Suppressor macrophage treated with lipopolysaccharide for 1 hour (primary cell): Measurements from ENCODE around the gene DNAAF8.
A peak's percentile ranks its signal among the peaks of the same experiment; 100 is the strongest.

Experiments used
- DNase-seq, 3 donors: peaks; one replicate each; pipeline ENCODE4 v3.0.0-alpha.2; 2020 to 2022

The DNAAF8 gene

GRCh38 chr16:4753227-4753626 is 18.9 kb downstream of the DNAAF8 start:
- no peak for DNase-seq

DNA sequence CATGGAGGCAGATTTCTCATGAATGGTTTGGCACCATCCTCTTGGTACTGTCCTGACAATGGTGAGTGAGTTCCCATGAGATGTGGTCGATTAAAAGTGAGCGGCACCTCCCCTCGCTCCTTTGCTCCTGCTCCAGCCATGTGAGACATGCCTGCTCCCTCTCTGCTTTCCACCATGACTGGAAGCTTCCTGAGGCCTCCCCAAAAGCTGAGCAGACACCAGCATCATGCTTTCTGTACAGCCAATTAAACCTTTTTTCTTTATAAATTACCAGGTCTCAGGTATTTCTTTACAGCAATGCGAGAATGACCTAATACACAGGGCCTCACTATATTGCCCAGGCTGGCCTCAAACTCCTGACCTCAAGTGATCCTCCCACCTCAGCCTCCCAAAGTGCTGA is 20.5 kb downstream of the DNAAF8 start:
- no peak for DNase-seq

DNA sequence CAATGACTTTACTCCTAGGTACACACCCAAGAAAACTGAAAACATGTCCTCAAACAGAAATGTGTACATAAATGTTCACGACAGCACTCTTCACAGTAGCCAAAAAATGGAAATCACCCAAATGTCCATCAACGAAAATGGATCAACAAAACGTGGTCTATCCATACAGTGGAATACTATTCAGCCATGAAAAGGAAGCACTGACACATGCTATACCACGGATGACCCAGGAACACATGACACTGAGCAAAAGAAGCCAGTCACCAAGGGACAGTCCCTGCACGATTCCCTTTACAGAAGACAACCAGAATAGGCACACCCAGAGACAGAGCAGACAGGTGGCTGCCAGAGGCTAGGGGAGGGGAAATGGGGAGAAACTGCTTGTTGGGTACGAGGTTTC is 21.4 kb downstream of the DNAAF8 start:
- DNase-seq, result no peak

DNA sequence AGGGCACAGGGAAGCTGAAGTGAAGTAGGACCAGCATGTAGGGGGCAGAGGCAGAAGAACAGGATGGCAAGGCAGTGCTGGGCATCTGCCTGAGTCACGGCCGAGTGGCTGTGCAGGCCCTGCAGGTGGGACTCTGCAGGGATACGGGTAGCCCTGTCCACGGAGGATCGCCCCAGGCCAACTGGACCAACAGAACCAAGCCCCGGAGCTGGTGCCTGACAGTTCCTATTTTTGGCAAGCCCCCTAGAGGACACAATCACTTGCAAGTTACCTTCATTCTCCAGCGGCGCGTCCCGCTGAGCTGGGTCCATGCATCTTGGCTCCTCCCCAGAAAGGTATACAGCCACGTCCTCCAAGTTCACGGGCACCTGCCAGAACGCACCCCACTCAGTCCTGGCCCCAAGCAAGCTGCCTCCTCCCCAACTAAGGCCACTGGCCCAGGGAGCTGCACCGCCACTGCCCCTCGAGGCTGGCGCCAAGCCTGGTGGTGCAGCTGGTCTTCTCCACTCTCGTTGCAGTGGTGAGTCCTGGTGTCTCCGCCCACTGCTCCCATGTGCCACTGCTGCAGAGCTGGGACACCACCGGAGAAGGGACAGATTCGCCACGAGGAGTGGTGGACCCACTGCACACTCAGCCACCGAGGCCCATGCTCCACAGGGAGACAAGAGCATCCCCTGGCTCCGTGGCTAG is 26.0 kb downstream of the DNAAF8 start:
- no peak for DNase-seq

DNA sequence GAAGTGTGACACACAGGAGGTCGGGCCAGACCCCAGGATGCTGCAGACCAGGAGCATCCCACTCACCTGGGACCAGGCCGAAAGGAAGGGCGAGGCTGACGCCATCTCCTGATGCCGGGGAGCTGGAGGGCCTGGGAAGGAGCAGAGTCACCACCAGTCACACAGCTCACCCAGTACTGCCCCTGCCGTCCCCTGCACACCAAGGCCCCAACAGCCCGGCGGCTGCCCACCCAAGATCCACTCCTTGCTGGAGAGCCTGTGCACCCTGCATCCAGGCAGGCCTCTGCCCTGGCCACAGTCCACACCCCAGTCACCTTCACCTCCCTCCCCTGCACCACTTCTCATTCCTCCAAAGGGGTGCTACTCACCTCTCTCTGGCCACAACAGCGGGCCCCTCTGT is 27.9 kb downstream of the DNAAF8 start:
- peak in 1 of 3 donors; percentile 8 for DNase-seq

GRCh38 chr16:4763791-4764190 is 29.5 kb downstream of the DNAAF8 start:
- DNase-seq, result peak in 1 of 3 donors; percentile 10

- peak; percentile 49 to 53 (median 50) for DNase-seq
These were observed 31.5 kb downstream of the DNAAF8 start for GRCh38 chr16:4765511-4766474.

- peak; percentile 98 to 99 (median 98) for DNase-seq
These were observed 32.7 kb downstream of the DNAAF8 start, which contains the start of gene ZNF500 for GRCh38 chr16:4766875-4767628. Gene ZNF500, minus strand, starts transcription at chr16:4767162. Its CDS starts 1,184 bp downstream, at chr16:4765978.

DNA sequence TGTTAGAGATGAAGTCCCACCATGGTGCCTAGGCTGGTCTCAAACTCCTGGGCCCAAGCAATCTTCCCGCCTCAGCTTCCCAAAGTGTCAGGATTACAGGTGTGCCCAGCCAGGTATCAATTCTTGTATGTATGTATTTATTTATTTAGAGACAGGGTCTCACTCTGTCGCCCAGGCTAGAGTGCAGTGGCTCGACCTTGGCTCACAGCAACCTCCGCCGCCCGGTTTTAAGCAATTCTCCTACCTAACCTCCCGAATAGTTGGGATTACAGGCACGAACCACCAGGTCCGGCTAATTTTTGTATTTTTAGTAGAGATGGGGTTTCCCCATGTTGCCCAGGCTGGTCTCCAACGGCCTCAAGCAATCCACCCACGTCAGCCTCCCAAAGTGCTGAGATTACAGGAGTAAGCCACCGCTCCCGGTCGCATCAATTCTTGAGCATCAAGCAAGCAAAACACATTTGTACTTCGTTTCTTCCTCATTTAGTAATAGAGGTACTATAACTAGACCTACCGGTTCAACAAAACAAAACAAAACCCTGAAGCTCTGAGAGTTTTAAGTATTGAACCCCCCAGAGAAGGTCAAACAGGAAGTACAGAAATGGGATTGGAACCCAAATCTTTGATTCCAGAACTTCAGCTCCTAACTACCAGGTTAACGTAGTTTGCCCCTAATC is 33.7 kb downstream of the DNAAF8 start:
- peak; percentile 64 to 74 (median 67) for DNase-seq

DNA sequence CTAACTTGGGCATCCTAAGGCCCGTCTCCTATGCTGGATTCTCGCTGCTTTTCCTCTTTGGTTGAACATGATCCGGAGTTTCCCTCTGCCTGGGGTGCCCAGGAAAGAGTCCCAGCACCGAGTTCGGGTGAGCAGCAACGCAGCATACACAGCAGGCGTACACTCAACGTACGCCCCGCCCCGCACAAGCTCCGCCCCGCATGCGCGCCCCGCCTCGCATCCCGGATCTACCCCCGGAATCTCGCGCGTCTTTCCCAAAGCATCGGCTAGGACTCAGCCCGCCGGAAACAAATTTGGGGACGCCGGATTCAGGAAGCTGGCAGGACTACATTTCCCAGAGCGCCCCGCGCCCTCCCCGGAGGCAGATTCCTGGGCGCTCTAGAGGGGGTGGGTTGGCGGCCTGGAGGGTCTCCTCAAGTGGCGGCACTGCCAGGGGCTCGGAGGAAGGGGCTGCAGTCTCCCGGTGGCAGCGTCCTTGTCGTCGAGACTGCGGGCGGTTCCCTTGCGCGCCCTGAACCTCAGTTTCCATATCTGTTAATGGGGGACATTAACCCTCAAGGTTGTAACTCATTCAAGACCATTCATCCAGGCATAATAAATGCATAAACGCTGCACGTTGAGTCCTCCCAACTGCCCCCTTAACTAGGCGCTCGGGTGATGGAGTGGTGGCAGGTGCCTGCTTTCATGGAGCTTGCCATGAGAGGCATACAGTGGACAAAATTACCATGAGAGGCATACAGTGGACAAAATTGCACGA is 34.4 kb downstream of the DNAAF8 start:
- peak; percentile 98 to 99 (median 98) for DNase-seq

DNA sequence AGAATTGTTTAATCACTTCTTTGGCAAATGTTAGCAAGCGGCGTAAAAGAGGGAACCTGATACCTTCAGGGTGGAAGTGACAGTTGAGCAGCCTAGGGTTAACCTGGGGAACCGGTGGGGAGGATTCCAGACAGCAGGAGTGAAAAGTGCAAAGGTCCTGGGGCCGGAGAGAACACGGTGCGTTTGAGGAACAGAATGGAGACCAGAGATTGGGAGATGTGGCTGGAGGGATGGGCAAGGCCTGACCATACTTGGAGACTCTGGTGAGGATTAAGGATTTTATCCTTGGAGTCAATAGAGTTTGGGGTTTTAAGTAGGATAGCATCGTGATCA is 34.9 kb downstream of the DNAAF8 start:
- DNase-seq, result no peak

DNA sequence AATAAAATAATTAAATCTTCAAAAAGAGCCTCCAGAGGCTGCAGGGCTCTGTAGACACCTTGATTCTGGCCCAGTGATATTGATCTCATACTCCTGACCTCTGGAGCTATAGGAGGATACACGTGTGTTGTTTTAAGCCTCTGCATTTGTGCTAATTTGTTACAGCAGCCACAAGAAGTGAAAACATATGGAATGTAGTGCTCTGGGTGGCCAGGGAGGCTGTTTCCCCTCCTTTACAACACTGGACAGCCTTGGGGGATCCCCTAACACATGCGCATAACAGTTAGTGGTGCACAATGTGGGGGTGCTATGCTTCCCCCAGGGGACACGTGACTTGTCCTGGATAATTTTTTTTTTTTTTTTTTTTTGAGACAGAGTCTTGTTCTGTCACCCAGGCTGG is 37.3 kb downstream of the DNAAF8 start:
- peak in 1 of 3 donors; percentile 35 for DNase-seq

DNA sequence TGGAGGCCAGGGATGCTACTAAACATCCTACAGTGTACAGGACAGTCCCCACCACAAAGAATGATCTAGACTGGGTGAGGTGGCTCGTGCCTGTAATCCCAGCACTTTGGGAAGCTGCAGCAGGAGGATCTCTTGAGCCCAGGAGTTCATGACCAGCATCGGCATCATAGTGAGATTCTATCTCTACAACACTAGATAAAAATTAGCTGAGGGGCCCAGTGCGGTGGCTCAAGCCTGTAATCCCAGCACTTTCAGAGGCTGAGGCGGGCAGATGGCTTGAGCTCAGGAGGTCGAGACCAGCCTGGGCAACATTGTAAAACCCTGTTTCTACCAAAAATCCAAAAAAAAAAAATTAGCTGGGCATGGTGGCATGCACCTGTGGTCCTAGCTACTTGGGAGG is 38.0 kb downstream of the DNAAF8 start:
- DNase-seq, result no peak

- DNase-seq, result peak in 2 of 3 donors; percentile 17 to 21
These were observed 40.7 kb downstream of the DNAAF8 start for GRCh38 chr16:4775005-4775404.

DNA sequence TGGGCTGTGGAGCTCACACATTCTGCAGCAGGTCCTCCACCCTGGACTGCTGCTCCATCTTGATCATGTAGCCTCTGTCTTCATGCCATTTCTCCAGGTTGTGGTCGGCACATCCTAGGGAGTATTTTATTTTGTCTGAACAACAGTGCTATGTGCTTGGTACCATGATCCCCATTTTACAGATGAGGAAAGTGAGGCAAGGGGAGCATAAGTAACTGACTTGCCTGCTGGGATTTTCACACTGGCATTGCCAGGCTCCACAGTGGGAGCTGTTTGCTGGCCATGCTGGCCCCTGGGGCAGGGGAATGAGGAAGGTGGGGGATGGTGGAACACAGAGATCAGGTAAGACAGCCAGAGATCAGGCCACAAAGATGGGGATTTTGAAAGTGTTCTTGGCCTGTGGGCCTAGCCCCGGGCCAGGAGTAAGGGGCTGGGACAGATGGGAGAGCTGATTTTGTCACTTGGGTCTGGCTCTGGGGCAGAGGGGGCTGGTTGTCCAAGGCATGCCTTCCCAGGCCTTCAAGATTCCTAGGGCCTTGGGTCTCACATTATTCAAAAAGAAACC is 41.9 kb downstream of the DNAAF8 start:
- DNase-seq, result no peak

DNA sequence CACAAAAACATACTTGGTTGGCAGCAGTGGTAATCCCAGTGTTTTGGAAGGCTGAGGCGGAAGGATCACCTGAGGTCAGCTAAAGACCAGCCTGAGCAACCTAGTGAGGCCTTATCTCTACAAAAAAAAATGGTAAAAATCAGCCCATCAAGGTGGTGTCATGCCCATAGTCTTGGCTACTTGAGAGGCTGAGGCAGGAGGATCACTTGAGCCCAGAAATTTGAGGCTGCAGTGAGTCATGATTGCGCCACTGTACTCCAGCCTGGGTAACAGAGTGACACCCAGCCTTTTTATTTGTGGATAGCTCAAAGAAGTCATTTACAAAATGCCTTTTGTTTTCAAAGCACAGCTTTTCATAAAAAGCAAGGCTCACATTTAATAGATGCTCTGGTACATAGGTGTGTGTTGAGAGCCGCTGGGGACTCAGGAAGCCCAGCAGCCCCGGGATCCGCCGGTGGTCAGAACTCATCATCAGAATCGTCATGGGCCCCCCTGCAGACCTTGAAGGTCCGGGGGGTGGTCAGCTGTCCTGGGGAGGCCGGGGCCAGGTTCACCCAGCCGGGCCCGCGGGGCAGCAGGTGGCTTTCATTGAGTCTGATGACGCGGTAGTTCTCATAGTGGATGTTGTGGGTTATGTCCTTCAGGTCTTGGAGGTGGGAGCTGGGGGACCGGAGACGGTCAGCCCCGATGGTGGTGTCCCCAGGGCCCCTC is 43.2 kb downstream of the DNAAF8 start:
- DNase-seq, result peak in 1 of 3 donors; percentile 15

- DNase-seq, result no peak
These were observed 43.7 kb downstream of the DNAAF8 start for GRCh38 chr16:4778050-4778392.

DNA sequence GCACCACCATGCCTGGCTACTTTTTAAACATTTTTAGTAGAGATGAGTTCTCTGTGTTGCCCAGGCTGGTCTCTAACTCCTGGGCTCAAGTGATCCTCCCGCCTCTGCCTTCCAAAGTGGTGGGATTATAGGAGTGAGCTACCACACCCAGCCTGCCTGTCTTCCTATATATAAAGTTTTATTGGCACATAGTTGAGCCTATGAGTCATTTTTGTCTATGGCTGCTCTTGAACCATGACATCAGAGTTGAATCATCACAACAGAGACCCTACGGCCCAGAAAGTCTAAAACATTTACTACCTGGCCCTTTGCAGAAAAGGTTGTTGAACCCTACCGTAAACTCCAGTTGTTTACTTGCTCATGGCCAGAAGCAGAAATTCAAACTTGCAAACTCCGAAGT is 45.9 kb downstream of the DNAAF8 start:
- DNase-seq, result peak in 1 of 3 donors; percentile 40

GRCh38 chr16:4783251-4783950 is 49.1 kb downstream of the DNAAF8 start:
- DNase-seq, result no peak

DNA sequence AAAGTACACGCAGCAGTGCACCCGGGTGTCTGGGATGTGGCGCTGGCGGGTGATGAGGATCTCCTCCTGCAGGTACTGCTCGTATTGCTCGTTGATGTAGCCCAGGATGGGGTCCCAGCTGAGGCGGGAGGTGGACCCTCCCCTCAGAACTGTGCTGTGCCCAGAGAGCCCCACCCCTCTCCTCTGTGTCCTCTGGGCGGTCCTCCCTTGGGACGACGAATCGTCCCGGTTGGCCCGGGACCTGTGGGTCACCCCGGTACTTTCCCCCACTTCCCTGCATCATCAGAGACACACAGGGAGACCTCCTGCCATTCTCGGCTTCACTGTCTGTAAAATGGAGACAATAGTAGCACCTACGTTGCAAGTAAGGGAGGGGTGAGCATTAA is 49.6 kb downstream of the DNAAF8 start:
- DNase-seq, result no peak
